ENCODE results near the gene LIMS1.
"Not testable (repeated sequence)": the region's sequence is repeated elsewhere in the genome, so short reads cannot be mapped to it uniquely, and the experiment has no call there.

GRCh38 chr2:108643862-108644261, 109.6 kb downstream of the LIMS1 start:
- TF ChIP-seq, protein P1, sequence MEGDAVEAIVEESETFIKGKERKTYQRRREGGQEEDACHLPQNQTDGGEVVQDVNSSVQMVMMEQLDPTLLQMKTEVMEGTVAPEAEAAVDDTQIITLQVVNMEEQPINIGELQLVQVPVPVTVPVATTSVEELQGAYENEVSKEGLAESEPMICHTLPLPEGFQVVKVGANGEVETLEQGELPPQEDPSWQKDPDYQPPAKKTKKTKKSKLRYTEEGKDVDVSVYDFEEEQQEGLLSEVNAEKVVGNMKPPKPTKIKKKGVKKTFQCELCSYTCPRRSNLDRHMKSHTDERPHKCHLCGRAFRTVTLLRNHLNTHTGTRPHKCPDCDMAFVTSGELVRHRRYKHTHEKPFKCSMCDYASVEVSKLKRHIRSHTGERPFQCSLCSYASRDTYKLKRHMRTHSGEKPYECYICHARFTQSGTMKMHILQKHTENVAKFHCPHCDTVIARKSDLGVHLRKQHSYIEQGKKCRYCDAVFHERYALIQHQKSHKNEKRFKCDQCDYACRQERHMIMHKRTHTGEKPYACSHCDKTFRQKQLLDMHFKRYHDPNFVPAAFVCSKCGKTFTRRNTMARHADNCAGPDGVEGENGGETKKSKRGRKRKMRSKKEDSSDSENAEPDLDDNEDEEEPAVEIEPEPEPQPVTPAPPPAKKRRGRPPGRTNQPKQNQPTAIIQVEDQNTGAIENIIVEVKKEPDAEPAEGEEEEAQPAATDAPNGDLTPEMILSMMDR (IDR thresholded peaks at IDR 0.05): not testable (repeated sequence)
- TF ChIP-seq POLR2A (IDR thresholded peaks at IDR 0.05): not testable (repeated sequence)
